HEK293 (cell line): Measurements from ENCODE around the gene TRIM69.

Experiments used
- CTCF ChIA-PET: fragments of 350-600 bp; formaldehyde crosslinking; extraction: SDS; loops from one replicate; lab custom pipeline; 2021; ENCODE audit warnings: antibody characterized with exemption; lab: Yijun Ruan, JAX
- POLR2A ChIA-PET: fragments of 300-600 bp; formaldehyde crosslinking; extraction: SDS; loops from one replicate; lab custom pipeline; 2020; ENCODE audit warnings: antibody characterized with exemption, inconsistent platforms; lab: Yijun Ruan, JAX
- H3K27ac ChIP-seq: fragments of 200-500 bp; sonication (Bioruptor generic); 2 replicates; pipeline ENCODE4 v1.5.1; 2014; ENCODE audit warnings: low read depth, low read length, control low read depth, inconsistent platforms; ENCODE audit errors: extremely low read depth
- H3K36me3 ChIP-seq, 2 experiments: fragments of 200-500 bp in 1 of 2; sonication (Bioruptor generic) in 1 of 2; 1 replicate in 1 of 2; 2 replicates in 1 of 2; pipeline ENCODE4 v1.5.1; 2014 to 2017; ENCODE audit warnings: inconsistent platforms in 2 of 2, low read length in 2 of 2; ENCODE audit not compliant: control insufficient read depth in 2 of 2, insufficient read depth in 1 of 2
- H3K4me1 ChIP-seq: fragments of 200-500 bp; sonication (Bioruptor generic); 2 replicates; pipeline ENCODE4 v1.5.1; 2014; ENCODE audit warnings: mild to moderate bottlenecking, low read length, inconsistent platforms; ENCODE audit not compliant: control insufficient read depth, insufficient read depth
- H3K4me3 ChIP-seq: 2 replicates; pipeline ENCODE4 v1.5.1; 2011; ENCODE audit warnings: low read depth, mild to moderate bottlenecking, control low read depth, low read length, moderate library complexity
- H3K9me3 ChIP-seq: fragments of 200-500 bp; sonication (Bioruptor generic); 2 replicates; pipeline ENCODE4 v1.5.1; 2014; ENCODE audit warnings: low read depth, low read length, inconsistent platforms; ENCODE audit not compliant: control insufficient read depth, insufficient read depth
- BCL11B ChIP-seq: fragments of 450-650 bp; formaldehyde crosslinking; IDR thresholded peaks from 2 replicates; pipeline ENCODE4 v1.5.1; 2016; ENCODE audit warnings: low read depth, missing biosample characterization, missing genetic modification characterization
- ELK4 ChIP-seq: IDR thresholded peaks from 2 replicates; pipeline ENCODE4 v1.6.1; 2011; ENCODE audit warnings: mild to moderate bottlenecking, low read depth, low read length, borderline replicate concordance
- GFI1B ChIP-seq: fragments of 450-650 bp; formaldehyde crosslinking; IDR thresholded peaks from 2 replicates; pipeline ENCODE4 v1.5.1; 2016; ENCODE audit warnings: missing biosample characterization, missing genetic modification characterization
- GLIS1 ChIP-seq: fragments of 450-650 bp; formaldehyde crosslinking; IDR thresholded peaks from 2 replicates; pipeline ENCODE4 v1.5.1; 2016; ENCODE audit warnings: missing biosample characterization, missing genetic modification characterization
- PRDM10 ChIP-seq: fragments of 450-650 bp; formaldehyde crosslinking; IDR thresholded peaks from 2 replicates; pipeline ENCODE4 v1.5.1; 2016; ENCODE audit warnings: missing biosample characterization, missing genetic modification characterization
- SP3 ChIP-seq: fragments of 450-650 bp; formaldehyde crosslinking; IDR thresholded peaks from 2 replicates; pipeline ENCODE4 v1.5.1; 2016; ENCODE audit warnings: missing biosample characterization, missing genetic modification characterization
- ZBTB8A ChIP-seq: fragments of 450-650 bp; formaldehyde crosslinking; IDR thresholded peaks from 2 replicates; pipeline ENCODE4 v1.5.1; 2016; ENCODE audit warnings: missing biosample characterization, missing genetic modification characterization
- ZNF138 ChIP-seq: fragments of 450-650 bp; formaldehyde crosslinking; IDR thresholded peaks from 2 replicates; pipeline ENCODE4 v1.5.1; 2016; ENCODE audit warnings: missing biosample characterization, missing genetic modification characterization, borderline replicate concordance
- ZNF140 ChIP-seq: fragments of 450-650 bp; formaldehyde crosslinking; IDR thresholded peaks from 2 replicates; pipeline ENCODE4 v1.5.1; 2016; ENCODE audit warnings: missing biosample characterization, missing genetic modification characterization
- ZNF19 ChIP-seq: fragments of 450-650 bp; formaldehyde crosslinking; IDR thresholded peaks from 2 replicates; pipeline ENCODE4; 2016; ENCODE audit warnings: missing biosample characterization, missing genetic modification characterization, low read depth
- ZNF311 ChIP-seq: fragments of 450-650 bp; formaldehyde crosslinking; IDR thresholded peaks from 2 replicates; pipeline ENCODE4 v1.5.1; 2017; ENCODE audit warnings: missing biosample characterization, missing genetic modification characterization, borderline replicate concordance
- ZNF341 ChIP-seq: fragments of 450-650 bp; formaldehyde crosslinking; IDR thresholded peaks from 2 replicates; pipeline ENCODE4; 2016; ENCODE audit warnings: low read depth, missing biosample characterization, missing genetic modification characterization
- ZNF416 ChIP-seq: fragments of 450-650 bp; formaldehyde crosslinking; IDR thresholded peaks from 2 replicates; pipeline ENCODE4 v1.5.1; 2016; ENCODE audit warnings: missing biosample characterization, missing genetic modification characterization
- ZNF530 ChIP-seq: fragments of 450-650 bp; formaldehyde crosslinking; IDR thresholded peaks from 2 replicates; pipeline ENCODE4 v1.5.1; 2016; ENCODE audit warnings: low read depth, missing biosample characterization, missing genetic modification characterization
- ZNF544 ChIP-seq: fragments of 450-650 bp; formaldehyde crosslinking; IDR thresholded peaks from 2 replicates; pipeline ENCODE4 v1.5.0; 2017; ENCODE audit warnings: missing biosample characterization, missing genetic modification characterization
- ZNF626 ChIP-seq: fragments of 450-650 bp; sonication (Bioruptor Pico); formaldehyde crosslinking; IDR thresholded peaks from 2 replicates; pipeline ENCODE4 v1.5.1; 2018; ENCODE audit warnings: missing biosample characterization, missing genetic modification characterization, inconsistent platforms
- ZNF664 ChIP-seq: fragments of 450-650 bp; formaldehyde crosslinking; IDR thresholded peaks from 2 replicates; pipeline ENCODE4 v1.5.1; 2016; ENCODE audit warnings: missing biosample characterization, missing genetic modification characterization
- ZNF707 ChIP-seq: fragments of 450-650 bp; formaldehyde crosslinking; IDR thresholded peaks from 2 replicates; pipeline ENCODE4 v1.5.1; 2016; ENCODE audit warnings: missing biosample characterization, missing genetic modification characterization
- ZNF776 ChIP-seq: fragments of 450-650 bp; formaldehyde crosslinking; IDR thresholded peaks from 2 replicates; pipeline ENCODE4 v1.5.0; 2017; ENCODE audit warnings: missing biosample characterization, missing genetic modification characterization, borderline replicate concordance
- ZSCAN23 ChIP-seq: fragments of 450-650 bp; formaldehyde crosslinking; IDR thresholded peaks from 2 replicates; pipeline ENCODE4 v1.5.1; 2016; ENCODE audit warnings: missing biosample characterization, missing genetic modification characterization
- TF ChIP-seq, protein P1 (sequence below): fragments of 450-650 bp; formaldehyde crosslinking; IDR thresholded peaks from 2 replicates; pipeline ENCODE4 v1.5.1; 2017; ENCODE audit warnings: missing biosample characterization, missing genetic modification characterization
- TF ChIP-seq, protein P2 (sequence below): fragments of 450-650 bp; formaldehyde crosslinking; IDR thresholded peaks from 2 replicates; pipeline ENCODE4 v1.5.1; 2016; ENCODE audit warnings: missing biosample characterization, missing genetic modification characterization
- TF ChIP-seq, protein P3 (sequence below): fragments of 450-650 bp; formaldehyde crosslinking; IDR thresholded peaks from 2 replicates; pipeline ENCODE4 v1.5.1; 2016; ENCODE audit warnings: missing biosample characterization, missing genetic modification characterization
- TF ChIP-seq, protein P4 (sequence below): fragments of 450-650 bp; formaldehyde crosslinking; IDR thresholded peaks from 2 replicates; pipeline ENCODE4; 2016; ENCODE audit warnings: missing biosample characterization, missing genetic modification characterization

The TRIM69 gene

DNA sequence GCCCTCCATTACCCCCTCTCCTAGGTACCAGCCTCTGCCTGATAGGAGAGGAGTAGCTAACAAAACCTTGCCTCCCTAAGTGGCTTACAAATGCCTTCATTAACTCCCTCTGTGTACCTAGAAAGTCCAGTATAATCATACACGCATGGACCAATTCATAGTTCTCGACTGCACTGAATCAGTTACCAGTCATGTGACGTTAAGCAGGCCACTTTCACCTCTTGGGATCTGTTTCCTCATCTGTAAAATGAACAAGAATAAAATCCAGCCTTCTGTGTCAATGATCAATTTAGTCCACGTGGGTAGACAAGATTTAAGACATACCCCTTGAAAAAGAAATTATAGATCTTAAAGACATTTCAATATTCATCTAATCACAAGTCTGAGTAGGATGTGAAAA is 72.2 kb downstream of the TRIM69 start:
- H3K4me1 ChIP-seq: no peaks in the 10 kb centered on the region
- ChIA-PET POLR2A (no interaction called here), CTCF (no interaction called here)
- H3K4me3 ChIP-seq: no peak overlapping the region
- TF ChIP-seq ZBTB8A (tag by site-specific recombination): no peak
- TF ChIP-seq GFI1B: no peak
- no peak for TF ChIP-seq ELK4
- TF ChIP-seq PRDM10 (tag by site-specific recombination): no peak
- TF ChIP-seq ZNF341 (tag by site-specific recombination): no peak
- TF ChIP-seq ZNF416: no peak
- TF ChIP-seq ZNF544: no peak
- no peak for TF ChIP-seq ZNF626 (tag by site-specific recombination)
- TF ChIP-seq, protein P1, sequence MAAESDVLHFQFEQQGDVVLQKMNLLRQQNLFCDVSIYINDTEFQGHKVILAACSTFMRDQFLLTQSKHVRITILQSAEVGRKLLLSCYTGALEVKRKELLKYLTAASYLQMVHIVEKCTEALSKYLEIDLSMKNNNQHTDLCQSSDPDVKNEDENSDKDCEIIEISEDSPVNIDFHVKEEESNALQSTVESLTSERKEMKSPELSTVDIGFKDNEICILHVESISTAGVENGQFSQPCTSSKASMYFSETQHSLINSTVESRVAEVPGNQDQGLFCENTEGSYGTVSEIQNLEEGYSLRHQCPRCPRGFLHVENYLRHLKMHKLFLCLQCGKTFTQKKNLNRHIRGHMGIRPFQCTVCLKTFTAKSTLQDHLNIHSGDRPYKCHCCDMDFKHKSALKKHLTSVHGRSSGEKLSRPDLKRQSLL: no peak
- TF ChIP-seq ZNF138 (tag by site-specific recombination): no peak
- TF ChIP-seq, protein P2, sequence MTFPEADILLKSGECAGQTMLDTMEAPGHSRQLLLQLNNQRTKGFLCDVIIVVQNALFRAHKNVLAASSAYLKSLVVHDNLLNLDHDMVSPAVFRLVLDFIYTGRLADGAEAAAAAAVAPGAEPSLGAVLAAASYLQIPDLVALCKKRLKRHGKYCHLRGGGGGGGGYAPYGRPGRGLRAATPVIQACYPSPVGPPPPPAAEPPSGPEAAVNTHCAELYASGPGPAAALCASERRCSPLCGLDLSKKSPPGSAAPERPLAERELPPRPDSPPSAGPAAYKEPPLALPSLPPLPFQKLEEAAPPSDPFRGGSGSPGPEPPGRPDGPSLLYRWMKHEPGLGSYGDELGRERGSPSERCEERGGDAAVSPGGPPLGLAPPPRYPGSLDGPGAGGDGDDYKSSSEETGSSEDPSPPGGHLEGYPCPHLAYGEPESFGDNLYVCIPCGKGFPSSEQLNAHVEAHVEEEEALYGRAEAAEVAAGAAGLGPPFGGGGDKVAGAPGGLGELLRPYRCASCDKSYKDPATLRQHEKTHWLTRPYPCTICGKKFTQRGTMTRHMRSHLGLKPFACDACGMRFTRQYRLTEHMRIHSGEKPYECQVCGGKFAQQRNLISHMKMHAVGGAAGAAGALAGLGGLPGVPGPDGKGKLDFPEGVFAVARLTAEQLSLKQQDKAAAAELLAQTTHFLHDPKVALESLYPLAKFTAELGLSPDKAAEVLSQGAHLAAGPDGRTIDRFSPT (tag by site-specific recombination): no peak
- TF ChIP-seq, protein P3, sequence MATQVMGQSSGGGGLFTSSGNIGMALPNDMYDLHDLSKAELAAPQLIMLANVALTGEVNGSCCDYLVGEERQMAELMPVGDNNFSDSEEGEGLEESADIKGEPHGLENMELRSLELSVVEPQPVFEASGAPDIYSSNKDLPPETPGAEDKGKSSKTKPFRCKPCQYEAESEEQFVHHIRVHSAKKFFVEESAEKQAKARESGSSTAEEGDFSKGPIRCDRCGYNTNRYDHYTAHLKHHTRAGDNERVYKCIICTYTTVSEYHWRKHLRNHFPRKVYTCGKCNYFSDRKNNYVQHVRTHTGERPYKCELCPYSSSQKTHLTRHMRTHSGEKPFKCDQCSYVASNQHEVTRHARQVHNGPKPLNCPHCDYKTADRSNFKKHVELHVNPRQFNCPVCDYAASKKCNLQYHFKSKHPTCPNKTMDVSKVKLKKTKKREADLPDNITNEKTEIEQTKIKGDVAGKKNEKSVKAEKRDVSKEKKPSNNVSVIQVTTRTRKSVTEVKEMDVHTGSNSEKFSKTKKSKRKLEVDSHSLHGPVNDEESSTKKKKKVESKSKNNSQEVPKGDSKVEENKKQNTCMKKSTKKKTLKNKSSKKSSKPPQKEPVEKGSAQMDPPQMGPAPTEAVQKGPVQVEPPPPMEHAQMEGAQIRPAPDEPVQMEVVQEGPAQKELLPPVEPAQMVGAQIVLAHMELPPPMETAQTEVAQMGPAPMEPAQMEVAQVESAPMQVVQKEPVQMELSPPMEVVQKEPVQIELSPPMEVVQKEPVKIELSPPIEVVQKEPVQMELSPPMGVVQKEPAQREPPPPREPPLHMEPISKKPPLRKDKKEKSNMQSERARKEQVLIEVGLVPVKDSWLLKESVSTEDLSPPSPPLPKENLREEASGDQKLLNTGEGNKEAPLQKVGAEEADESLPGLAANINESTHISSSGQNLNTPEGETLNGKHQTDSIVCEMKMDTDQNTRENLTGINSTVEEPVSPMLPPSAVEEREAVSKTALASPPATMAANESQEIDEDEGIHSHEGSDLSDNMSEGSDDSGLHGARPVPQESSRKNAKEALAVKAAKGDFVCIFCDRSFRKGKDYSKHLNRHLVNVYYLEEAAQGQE: no peak
- no peak for TF ChIP-seq ZNF530 (tag by site-specific recombination)
- TF ChIP-seq ZNF664: no peak
- no peaks in the 10 kb centered on the region for H3K9me3 ChIP-seq
- H3K27ac ChIP-seq: no peak overlapping the region
- no peaks in the 10 kb centered on the region for H3K36me3 ChIP-seq

DNA sequence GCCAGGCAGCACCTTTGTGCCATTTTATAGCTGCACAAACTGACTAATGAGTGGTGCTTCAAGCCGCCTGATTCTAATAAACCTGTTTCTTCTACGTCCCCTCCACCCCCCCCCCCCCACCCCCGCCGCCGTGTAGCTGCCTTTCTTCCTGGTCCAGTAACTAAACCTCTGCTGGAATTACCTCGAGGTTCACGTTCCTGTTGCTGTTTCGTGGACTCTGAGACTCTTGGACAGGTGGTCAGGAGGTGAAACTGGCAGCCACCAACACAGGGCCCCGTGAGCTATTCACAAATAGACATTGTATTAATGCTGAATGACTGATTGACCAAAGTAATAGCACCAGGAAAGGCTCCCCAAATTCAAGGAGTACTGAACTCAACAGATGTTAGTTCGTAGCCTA is 73.9 kb downstream of the TRIM69 start:
- Histone ChIP-seq H3K36me3 (no peaks in the 10 kb centered on the region), H3K4me1 (no peaks in the 10 kb centered on the region), H3K9me3 (no peaks in the 10 kb centered on the region), H3K27ac (no peak overlapping the region), H3K4me3 (no peak overlapping the region)
- CTCF ChIA-PET: no interaction called here
- POLR2A ChIA-PET: no interaction called here
- TF ChIP-seq ZNF707 (tag by site-specific recombination) (no peak), ZSCAN23 (tag by site-specific recombination) (no peak), BCL11B (no peak), GLIS1 (tag by site-specific recombination) (no peak), ZNF311 (no peak), ZNF140 (tag by site-specific recombination) (no peak), ZNF19 (tag by site-specific recombination) (no peak), ZNF776 (tag by site-specific recombination) (no peak), SP3 (tag by site-specific recombination) (no peak)
- TF ChIP-seq, protein P4, sequence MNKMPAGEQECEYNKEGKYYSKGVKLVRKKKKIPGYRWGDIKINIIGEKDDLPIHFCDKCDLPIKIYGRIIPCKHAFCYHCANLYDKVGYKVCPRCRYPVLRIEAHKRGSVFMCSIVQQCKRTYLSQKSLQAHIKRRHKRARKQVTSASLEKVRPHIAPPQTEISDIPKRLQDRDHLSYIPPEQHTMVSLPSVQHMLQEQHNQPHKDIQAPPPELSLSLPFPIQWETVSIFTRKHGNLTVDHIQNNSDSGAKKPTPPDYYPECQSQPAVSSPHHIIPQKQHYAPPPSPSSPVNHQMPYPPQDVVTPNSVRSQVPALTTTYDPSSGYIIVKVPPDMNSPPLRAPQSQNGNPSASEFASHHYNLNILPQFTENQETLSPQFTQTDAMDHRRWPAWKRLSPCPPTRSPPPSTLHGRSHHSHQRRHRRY: no peak
